Smooth muscle cell (in vitro differentiated cells): ENCODE data around the gene SRRM3. TPM values are rescaled to one million over a fixed set of nuclear protein-coding genes. Genes with fewer than 3 reads are reported as not detected.
"Not testable (repeated sequence)": the region's sequence is repeated elsewhere in the genome, so short reads cannot be mapped to it uniquely, and the experiment has no call there.

Experiments
- DNase-seq: peaks from one replicate; lab custom pipeline; 2025; ENCODE audit not compliant: unreplicated experiment; lab: John Stamatoyannopoulos, UW
- H2AFZ ChIP-seq: fragments of 200-600 bp; sonication (generic); 2 replicates; pipeline ENCODE4 v1.6.0; 2016; ENCODE audit warnings: antibody characterized with exemption, low read depth, mild to moderate bottlenecking
- H3F3A ChIP-seq: fragments of 200-600 bp; sonication (generic); 2 replicates; pipeline ENCODE4 v1.6.0; 2017; ENCODE audit warnings: antibody characterized with exemption, low read depth
- H3K27ac ChIP-seq: fragments of 200-600 bp; sonication (generic); 2 replicates; pipeline ENCODE4 v1.5.1; 2016; ENCODE audit warnings: low read depth, mild to moderate bottlenecking
- H3K27me3 ChIP-seq: fragments of 200-600 bp; sonication (generic); 2 replicates; pipeline ENCODE4 v1.6.1; 2016; ENCODE audit warnings: low read depth, mild to moderate bottlenecking
- H3K36me3 ChIP-seq: fragments of 200-600 bp; sonication (generic); 2 replicates; pipeline ENCODE4 v1.5.1; 2016; ENCODE audit warnings: low read depth
- H3K4me1 ChIP-seq: fragments of 200-600 bp; sonication (generic); 2 replicates; pipeline ENCODE4 v1.5.1; 2016; ENCODE audit warnings: low read depth
- H3K4me2 ChIP-seq: fragments of 200-600 bp; sonication (generic); 2 replicates; pipeline ENCODE4 v1.6.0; 2016; ENCODE audit warnings: mild to moderate bottlenecking
- H3K4me3 ChIP-seq: fragments of 200-600 bp; sonication (generic); 2 replicates; pipeline ENCODE4 v1.5.1; 2016; ENCODE audit warnings: mild to moderate bottlenecking
- H3K79me2 ChIP-seq: fragments of 200-600 bp; sonication (generic); 2 replicates; pipeline ENCODE4 v1.6.0; 2016; ENCODE audit warnings: low read depth, mild to moderate bottlenecking
- H3K9ac ChIP-seq: fragments of 200-600 bp; sonication (generic); 2 replicates; pipeline ENCODE4 v1.6.0; 2016; ENCODE audit warnings: low read depth
- H3K9me3 ChIP-seq: fragments of 200-600 bp; sonication (generic); replicated peaks from 2 replicates; pipeline ENCODE4 v1.5.1; 2016; ENCODE audit warnings: low read depth
- H4K20me1 ChIP-seq: fragments of 200-600 bp; sonication (generic); 2 replicates; pipeline ENCODE4 v1.6.0; 2016; ENCODE audit warnings: low read depth
- CTCF ChIP-seq: fragments of 200-600 bp; sonication (generic); IDR thresholded peaks from 2 replicates; pipeline ENCODE4 v1.5.1; 2017; ENCODE audit warnings: borderline replicate concordance, mild to moderate bottlenecking, antibody characterized with exemption; ENCODE audit not compliant: insufficient read depth, poor library complexity, severe bottlenecking
- WGBS: methylation state at CpG from one replicate; pipeline ENCODE4 v1.1.7; 2016; ENCODE audit warnings: low lambda C conversion rate; 5-methylcytosine and 5-hydroxymethylcytosine counted together
- polyA plus RNA-seq: library from polyadenylated mRNA; unstranded; fragments of >200 nt; fragmentation: Nextera tagmentation; extraction: Ambion mirVana; gene quantifications from 2 replicates; pipeline ENCODE4 v1.2.1, GENCODE V29; 2016
- total RNA-seq: library from RNA; depleted of rRNA; stranded (reverse); fragments of >200 nt; gene quantifications from 2 replicates; pipeline ENCODE4 v1.2.3, GENCODE V29; 2014

Gene SRRM3
- total and polyA plus RNA-seq, 2 experiments from 2014 or later: 3.6 to 10.9 TPM

GRCh38 chr7:76166404-76167255 is 35.1 kb upstream of the SRRM3 start:
- Histone ChIP-seq H3K36me3 (no peaks in the 10 kb centered on the region), H3K79me2 (no peaks in the 10 kb centered on the region), H3K4me1 (peaks cover 5% of the 10 kb centered on the region), H3K4me2 (peak overlapping the region; percentile 92), H3K9ac (peak overlapping the region; percentile 81), H3K9me3 (no peaks in the 10 kb centered on the region), H3K27me3 (no peaks in the 10 kb centered on the region), H3K4me3 (peak overlapping the region; percentile 70), H2AFZ (peak overlapping the region; percentile 92), H4K20me1 (no peaks in the 10 kb centered on the region), H3F3A (no peaks in the 10 kb centered on the region), H3K27ac (peak overlapping the region; percentile 72)
- no peak for TF ChIP-seq CTCF
- WGBS: 5% methylated on average over 61 of the region's 67 CpGs
- peak; percentile 94 for DNase-seq

GRCh38 chr7:76173566-76174205 is 28.0 kb upstream of the SRRM3 start:
- Histone ChIP-seq H3K36me3 (no peaks in the 10 kb centered on the region), H4K20me1 (no peaks in the 10 kb centered on the region), H3K9me3 (no peaks in the 10 kb centered on the region), H3K4me3 (no peak overlapping the region), H3K4me1 (no peaks in the 10 kb centered on the region), H3K4me2 (no peak overlapping the region), H3K27ac (no peak overlapping the region), H3K27me3 (no peaks in the 10 kb centered on the region), H2AFZ (no peak overlapping the region), H3F3A (no peaks in the 10 kb centered on the region), H3K79me2 (no peaks in the 10 kb centered on the region), H3K9ac (no peak overlapping the region)
- no peak for DNase-seq
- WGBS: 91% methylated on average over 12 of the region's 12 CpGs
- TF ChIP-seq CTCF: no peak

GRCh38 chr7:76176951-76177350 is 24.7 kb upstream of the SRRM3 start:
- DNase-seq, H3K9me3 ChIP-seq, H3K79me2 ChIP-seq, H4K20me1 ChIP-seq, H3F3A ChIP-seq, H3K4me1 ChIP-seq, H3K27ac ChIP-seq, H2AFZ ChIP-seq, H3K9ac ChIP-seq, H3K27me3 ChIP-seq, H3K36me3 ChIP-seq, H3K4me2 ChIP-seq, H3K4me3 ChIP-seq: not testable (repeated sequence)
- 97% methylated on average over 11 of the region's 11 CpGs for WGBS

- WGBS: 98% methylated on average over 10 of the region's 10 CpGs
- Histone ChIP-seq H2AFZ (no peak overlapping the region), H4K20me1 (no peaks in the 10 kb centered on the region), H3K4me3 (no peak overlapping the region), H3K9ac (no peak overlapping the region), H3K9me3 (no peaks in the 10 kb centered on the region), H3K79me2 (no peaks in the 10 kb centered on the region), H3K4me1 (no peaks in the 10 kb centered on the region), H3K27ac (no peak overlapping the region), H3K4me2 (no peak overlapping the region), H3K36me3 (no peaks in the 10 kb centered on the region), H3F3A (no peaks in the 10 kb centered on the region), H3K27me3 (no peaks in the 10 kb centered on the region)
- no peak for TF ChIP-seq CTCF
- no peak for DNase-seq
These were observed 22.0 kb upstream of the SRRM3 start for GRCh38 chr7:76179686-76180085.
